HG03565 (cell line): ENCODE data around the gene ABHD12.

Experiments
- ATAC-seq: cut with Tn5 transposase; IDR thresholded peaks from one replicate; pipeline ENCODE4 v1.9.1; 2021; ENCODE audit warnings: mild to moderate bottlenecking, moderate library complexity; ENCODE audit not compliant: unreplicated experiment

The ABHD12 gene

GRCh38 chr20:25382704-25383370 is 7.8 kb downstream of the ABHD12 start:
- ATAC-seq, result no peak

GRCh38 chr20:25380945-25381614 is 9.6 kb downstream of the ABHD12 start:
- ATAC-seq, result no peak

GRCh38 chr20:25378884-25379733 is 11.5 kb downstream of the ABHD12 start:
- no peak for ATAC-seq

GRCh38 chr20:25378189-25378883 is 12.3 kb downstream of the ABHD12 start:
- no peak for ATAC-seq

GRCh38 chr20:25376886-25377285 is 13.7 kb downstream of the ABHD12 start:
- ATAC-seq, result no peak

- ATAC-seq, result no peak
Measured at GRCh38 chr20:25376236-25376635, 14.4 kb downstream of the ABHD12 start.

GRCh38 chr20:25374842-25375241 is 15.8 kb downstream of the ABHD12 start:
- no peak for ATAC-seq

GRCh38 chr20:25372584-25373336 is 17.9 kb downstream of the ABHD12 start:
- ATAC-seq, result no peak

- ATAC-seq, result no peak
Measured at GRCh38 chr20:25369971-25370370, 20.7 kb downstream of the ABHD12 start.

GRCh38 chr20:25369529-25369928 is 21.1 kb downstream of the ABHD12 start:
- no peak for ATAC-seq

GRCh38 chr20:25368976-25369375 is 21.7 kb downstream of the ABHD12 start:
- ATAC-seq, result no peak

GRCh38 chr20:25368526-25368925 is 22.1 kb downstream of the ABHD12 start:
- no peak for ATAC-seq

GRCh38 chr20:25364879-25365699 is 25.5 kb downstream of the ABHD12 start:
- no peak for ATAC-seq

- no peak for ATAC-seq
Measured at GRCh38 chr20:25364180-25364788, 26.4 kb downstream of the ABHD12 start.

GRCh38 chr20:25361287-25361683 is 29.4 kb downstream of the ABHD12 start:
- ATAC-seq, result no peak

- ATAC-seq, result no peak
Measured at GRCh38 chr20:25360631-25361286, 29.9 kb downstream of the ABHD12 start.

- no peak for ATAC-seq
Measured at GRCh38 chr20:25356271-25356933, 34.2 kb downstream of the ABHD12 start.

- ATAC-seq, result no peak
Measured at GRCh38 chr20:25355866-25356265, 34.8 kb downstream of the ABHD12 start.
